Ishikawa (cell line): ENCODE results near the gene TLE7.

ENCODE experiments used
- EP300 ChIP-seq: IDR thresholded peaks from 2 replicates; pipeline ENCODE4 v1.6.1; 2012; ENCODE audit warnings: borderline replicate concordance
- FOXM1 ChIP-seq: IDR thresholded peaks from 2 replicates; pipeline ENCODE4 v1.6.1; 2012; ENCODE audit warnings: low read depth, borderline replicate concordance
- NFIC ChIP-seq: IDR thresholded peaks from 2 replicates; pipeline ENCODE4 v1.6.1; 2012
- RAD21 ChIP-seq: IDR thresholded peaks from 2 replicates; pipeline ENCODE4 v1.6.1; 2012; ENCODE audit warnings: low read depth
- TCF12 ChIP-seq: IDR thresholded peaks from 2 replicates; pipeline ENCODE4 v1.6.1; 2012; ENCODE audit warnings: low read depth
- TF ChIP-seq, protein P1 (sequence below): IDR thresholded peaks from 2 replicates; pipeline ENCODE4 v1.6.1; 2012

DNA sequence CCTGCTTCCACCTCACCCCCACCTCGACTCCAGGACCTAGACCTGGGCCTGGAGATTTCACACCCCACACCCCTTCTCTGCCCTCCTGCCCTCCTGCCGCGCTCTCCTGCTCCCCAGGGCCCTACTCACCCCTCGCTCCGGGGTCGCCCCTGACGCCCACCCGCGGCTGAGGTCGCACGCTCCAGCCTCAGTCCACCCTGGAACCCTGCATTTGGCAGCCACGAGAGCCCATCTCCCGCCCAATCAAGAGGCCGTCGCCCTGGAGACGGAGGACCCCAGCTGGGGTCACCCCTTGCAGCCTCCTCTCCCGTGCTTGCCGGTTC, 16.1 kb downstream of the TLE7 start:
- no peak for TF ChIP-seq EP300
- TF ChIP-seq FOXM1: no peak
- TF ChIP-seq TCF12: no peak
- TF ChIP-seq RAD21: no peak
- TF ChIP-seq, protein P1, sequence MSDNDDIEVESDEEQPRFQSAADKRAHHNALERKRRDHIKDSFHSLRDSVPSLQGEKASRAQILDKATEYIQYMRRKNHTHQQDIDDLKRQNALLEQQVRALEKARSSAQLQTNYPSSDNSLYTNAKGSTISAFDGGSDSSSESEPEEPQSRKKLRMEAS: no peak
- TF ChIP-seq NFIC: no peak
